GM23248 (cell line): Measurements from ENCODE around the gene SLC35D2.

Experiments
- EZH2 ChIP-seq: fragments of 200-600 bp; sonication (generic); IDR thresholded peaks from 2 replicates; pipeline ENCODE4 v1.6.1; 2018; ENCODE audit warnings: antibody characterized with exemption, mild to moderate bottlenecking; ENCODE audit not compliant: insufficient read depth, poor library complexity, severe bottlenecking
- EZH2phosphoT487 ChIP-seq: fragments of 200-600 bp; sonication (generic); IDR thresholded peaks from 2 replicates; pipeline ENCODE4 v1.6.1; 2018; ENCODE audit warnings: antibody characterized with exemption, moderate library complexity, mild to moderate bottlenecking, low read depth; ENCODE audit not compliant: insufficient read depth

GRCh38 chr9:96392263-96392662, 8.8 kb upstream of the SLC35D2 start:
- TF ChIP-seq EZH2, result no peak
- no peak for TF ChIP-seq EZH2phosphoT487
